HG03060 (cell line): ENCODE results near the gene CYB561D2.

Experiments
- ATAC-seq: cut with Tn5 transposase; IDR thresholded peaks from one replicate; pipeline ENCODE4 v1.9.1; 2021; ENCODE audit warnings: low read depth, moderate number of reproducible peaks; ENCODE audit not compliant: unreplicated experiment

CYB561D2 gene

DNA sequence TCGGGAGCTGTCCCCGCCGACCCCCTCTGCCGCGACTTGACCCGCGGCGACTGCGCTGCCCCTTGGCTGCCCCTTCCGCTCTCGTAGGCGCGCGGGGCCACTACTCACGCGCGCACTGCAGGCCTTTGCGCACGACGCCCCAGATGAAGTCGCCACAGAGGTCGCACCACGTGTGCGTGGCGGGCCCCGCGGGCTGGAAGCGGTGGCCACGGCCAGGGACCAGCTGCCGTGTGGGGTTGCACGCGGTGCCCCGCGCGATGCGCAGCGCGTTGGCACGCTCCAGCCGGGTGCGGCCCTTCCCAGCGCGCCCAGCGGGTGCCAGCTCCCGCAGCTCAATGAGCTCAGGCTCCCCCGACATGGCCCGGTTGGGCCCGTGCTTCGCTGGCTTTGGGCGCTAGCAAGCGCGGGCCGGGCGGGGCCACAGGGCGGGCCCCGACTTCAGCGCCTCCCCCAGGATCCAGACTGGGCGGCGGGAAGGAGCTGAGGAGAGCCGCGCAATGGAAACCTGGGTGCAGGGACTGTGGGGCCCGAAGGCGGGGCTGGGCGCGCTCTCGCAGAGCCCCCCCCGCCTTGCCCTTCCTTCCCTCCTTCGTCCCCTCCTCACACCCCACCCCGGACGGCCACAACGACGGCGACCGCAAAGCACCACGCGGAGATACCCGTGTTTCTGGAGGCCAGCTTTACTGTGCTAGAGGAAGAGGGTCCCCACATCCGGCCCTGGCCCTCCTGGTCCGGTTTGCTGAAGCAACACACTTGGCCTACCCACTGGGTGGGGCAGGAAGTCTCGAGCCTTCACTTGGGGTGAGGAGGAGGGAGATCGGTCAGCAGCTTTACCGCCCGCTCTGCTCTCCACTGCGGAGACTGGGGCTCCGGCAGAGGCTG, 10.0 kb upstream of the CYB561D2 start, which contains the start of gene RASSF1:
Gene RASSF1, minus strand, starts transcription at position 389 of the 882 bp plus-strand sequence. Its CDS starts 31 bp downstream, at position 358.
- no peak for ATAC-seq

GRCh38 chr3:50341537-50341936, 9.1 kb upstream of the CYB561D2 start:
- ATAC-seq, result no peak

DNA sequence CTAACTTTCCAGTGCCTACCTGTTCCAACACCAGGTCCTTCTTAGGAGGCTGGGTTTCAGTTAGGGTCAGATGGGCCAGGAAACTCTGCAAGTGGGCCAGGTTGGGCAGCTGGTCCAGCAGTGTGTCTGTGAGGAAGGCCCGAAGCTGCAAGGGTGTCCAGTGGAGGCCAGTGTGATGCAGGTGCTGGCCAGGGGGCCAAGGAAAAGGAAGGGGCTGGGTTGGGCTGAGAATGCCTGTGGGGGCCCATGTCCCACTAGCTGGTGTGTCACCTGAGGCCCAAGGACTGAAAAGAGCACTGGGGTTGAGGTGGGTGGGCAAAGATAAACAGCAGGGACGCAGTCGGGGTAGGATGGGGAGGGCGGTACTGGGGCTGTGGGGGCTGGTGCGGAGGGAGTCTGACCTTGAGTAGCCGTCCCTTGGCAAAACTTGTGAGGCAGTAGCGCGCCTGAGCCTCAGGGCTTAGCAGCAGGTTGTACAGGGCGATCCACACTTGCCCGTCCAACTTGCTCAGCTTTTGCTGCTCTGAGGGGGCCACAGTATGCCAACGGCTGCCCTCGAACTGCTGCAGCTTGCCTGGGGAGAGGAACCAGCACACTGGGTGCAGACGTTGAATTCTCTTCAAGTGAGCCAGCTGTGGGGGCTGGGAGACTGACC, 8.5 kb upstream of the CYB561D2 start:
- ATAC-seq, result no peak

GRCh38 chr3:50342813-50343633, 7.6 kb upstream of the CYB561D2 start:
- no peak for ATAC-seq

DNA sequence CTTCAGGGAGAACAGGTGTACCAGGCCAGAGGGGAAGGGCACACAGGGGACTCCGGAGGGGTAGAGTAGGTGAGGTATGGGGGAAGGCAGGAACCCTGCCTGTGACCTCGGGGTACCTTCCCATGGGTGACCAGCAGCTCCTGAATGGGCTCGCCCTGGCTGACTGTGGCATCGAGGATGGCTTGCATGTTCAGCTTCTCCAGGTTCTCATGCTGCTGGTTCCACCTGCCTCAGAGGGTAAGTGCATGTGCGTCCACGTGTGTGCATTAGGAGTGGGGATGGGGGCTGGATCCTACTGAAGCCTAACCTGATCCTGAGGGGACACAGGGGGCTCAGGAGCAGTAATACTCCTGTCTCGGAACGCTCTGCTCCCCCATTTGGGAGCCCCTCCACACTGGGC, 5.7 kb upstream of the CYB561D2 start:
- no peak for ATAC-seq

GRCh38 chr3:50345586-50346234, 5.0 kb upstream of the CYB561D2 start, which contains the start of gene ZMYND10:
TSS of gene ZMYND10 (minus strand) at chr3:50345732. CDS start at chr3:50345579, 153 bp downstream.
- ATAC-seq, result no peak

GRCh38 chr3:50347187-50347813, 3.4 kb upstream of the CYB561D2 start:
- no peak for ATAC-seq

DNA sequence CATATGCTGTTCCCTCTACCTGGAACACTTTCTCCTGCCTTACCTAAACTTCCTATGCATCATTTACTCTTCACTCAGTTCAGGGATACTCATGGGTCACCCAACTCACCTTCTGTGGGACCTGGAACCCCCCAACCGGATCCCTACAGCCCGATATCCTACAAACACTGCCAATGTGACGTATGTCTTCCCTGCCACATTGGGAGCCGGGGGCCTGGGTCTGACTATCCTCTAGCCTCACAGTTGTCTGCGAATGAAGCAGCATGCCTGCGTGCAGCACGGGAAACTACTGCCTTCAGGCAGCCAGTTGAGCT, 492 bp upstream of the CYB561D2 start:
- no peak for ATAC-seq

GRCh38 chr3:50351323-50351697, 648 bp downstream of the CYB561D2 start:
- ATAC-seq, result no peak

DNA sequence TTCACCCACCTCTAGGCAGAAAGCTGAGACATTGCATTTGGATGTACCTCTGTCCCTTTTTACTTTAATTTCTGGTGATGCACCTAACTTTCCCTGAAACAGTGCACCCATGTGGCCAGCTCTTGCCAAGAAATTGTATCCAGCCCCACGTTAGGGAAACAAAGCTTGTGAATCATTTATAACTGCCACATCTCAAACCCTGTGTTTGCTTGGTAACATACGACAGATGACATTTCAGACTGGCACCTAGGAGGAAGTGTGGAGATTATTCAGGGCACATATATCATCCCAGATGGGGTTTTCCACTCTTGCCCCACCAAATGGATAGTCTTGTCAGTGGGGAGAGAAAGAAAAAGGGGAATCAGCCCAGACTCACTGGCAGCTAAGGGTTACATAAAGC, 2.1 kb downstream of the CYB561D2 start:
- no peak for ATAC-seq

DNA sequence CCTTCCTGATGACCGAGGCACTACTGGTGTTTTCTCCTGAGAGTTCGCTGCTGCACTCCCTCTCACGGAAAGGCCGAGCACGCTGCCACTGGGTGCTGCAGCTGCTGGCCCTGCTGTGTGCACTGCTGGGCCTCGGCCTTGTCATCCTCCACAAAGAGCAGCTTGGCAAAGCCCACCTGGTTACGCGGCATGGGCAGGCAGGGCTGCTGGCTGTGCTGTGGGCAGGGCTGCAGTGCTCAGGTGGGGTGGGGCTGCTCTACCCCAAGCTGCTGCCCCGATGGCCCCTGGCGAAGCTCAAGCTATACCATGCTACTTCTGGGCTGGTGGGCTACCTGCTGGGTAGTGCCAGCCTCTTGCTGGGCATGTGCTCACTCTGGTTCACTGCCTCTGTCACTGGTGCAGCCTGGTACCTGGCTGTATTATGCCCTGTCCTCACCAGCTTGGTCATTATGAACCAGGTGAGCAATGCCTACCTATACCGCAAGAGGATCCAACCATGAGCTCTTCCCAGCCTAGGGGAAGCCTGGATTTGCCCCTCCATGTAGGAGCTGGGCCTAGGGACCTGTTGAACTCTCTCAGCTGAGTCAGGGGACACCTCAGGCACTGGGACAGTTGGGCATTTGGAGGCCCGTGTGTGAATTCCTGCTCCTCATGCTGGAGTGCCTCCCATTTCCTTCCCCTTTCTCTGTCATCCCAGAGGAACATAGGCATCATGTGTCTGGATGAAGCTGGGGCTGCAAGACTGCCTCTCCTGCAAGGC, 2.8 kb downstream of the CYB561D2 start:
- ATAC-seq, result no peak

DNA sequence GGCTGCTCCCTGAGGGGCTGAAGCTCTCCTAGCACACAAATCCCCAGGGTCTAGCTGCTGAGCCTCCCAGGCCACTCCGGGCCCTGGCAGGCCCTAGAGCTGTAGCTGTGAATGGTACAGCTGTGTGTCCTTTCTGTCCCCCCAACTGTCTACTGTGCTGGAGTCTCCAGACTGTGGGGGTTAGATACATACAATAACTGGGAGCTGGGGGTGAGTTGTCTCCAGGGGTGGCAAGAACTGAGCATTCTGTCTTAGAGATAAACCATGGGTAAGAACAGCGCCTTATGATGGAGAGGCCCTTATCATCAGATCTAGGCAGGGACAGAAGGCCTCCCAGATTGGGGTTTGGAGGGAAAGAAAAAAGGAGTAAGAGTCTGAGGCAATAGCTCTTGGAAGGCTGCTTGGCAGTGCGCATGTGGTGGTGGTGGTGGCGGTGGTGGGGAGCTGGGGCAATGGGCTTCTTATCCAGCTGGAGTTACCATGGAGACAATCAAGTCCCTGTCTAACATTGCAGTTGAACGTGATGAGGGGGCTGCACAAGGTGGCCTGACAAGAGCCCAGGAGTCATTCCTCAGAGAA, 3.6 kb downstream of the CYB561D2 start:
- no peak for ATAC-seq

GRCh38 chr3:50354850-50355249, 4.2 kb downstream of the CYB561D2 start:
- no peak for ATAC-seq

DNA sequence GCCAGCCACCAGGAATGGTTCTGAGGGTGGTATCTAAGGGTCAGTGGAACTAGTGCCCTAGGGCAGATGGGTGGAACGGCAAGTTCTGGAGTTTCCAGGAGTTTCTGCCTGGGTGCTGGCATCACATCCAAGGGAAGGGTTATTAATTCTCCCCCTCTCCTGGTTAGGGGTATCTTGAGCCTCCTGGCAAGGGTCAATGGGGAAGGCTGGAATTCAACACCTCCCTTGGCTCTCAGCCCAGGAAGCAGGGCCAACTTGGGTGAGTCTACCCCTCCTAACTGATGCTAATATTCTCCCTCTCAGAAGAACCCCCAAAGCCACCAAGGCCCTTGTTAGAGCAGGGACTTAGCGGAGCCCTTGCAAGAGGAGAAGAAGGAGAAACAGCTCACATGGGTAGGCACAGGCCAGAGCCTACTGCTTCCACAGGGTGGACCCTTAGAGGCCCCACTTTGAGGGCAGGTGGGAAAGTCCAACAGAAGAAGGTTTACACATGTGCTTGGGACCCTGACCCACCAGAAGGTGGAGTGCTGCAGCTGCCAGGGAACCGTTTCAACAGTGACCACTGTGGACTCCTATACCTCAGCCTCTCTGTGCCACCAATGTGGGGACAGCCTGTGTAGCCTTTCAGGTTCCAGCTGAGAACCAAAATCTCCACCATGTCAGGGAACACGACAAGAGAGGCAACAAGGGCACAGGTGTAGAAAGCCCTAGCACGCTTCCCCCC, 5.3 kb downstream of the CYB561D2 start:
- no peak for ATAC-seq

GRCh38 chr3:50356553-50356952, 5.9 kb downstream of the CYB561D2 start:
- ATAC-seq, result no peak

GRCh38 chr3:50357481-50357880, 6.8 kb downstream of the CYB561D2 start:
- ATAC-seq, result no peak

DNA sequence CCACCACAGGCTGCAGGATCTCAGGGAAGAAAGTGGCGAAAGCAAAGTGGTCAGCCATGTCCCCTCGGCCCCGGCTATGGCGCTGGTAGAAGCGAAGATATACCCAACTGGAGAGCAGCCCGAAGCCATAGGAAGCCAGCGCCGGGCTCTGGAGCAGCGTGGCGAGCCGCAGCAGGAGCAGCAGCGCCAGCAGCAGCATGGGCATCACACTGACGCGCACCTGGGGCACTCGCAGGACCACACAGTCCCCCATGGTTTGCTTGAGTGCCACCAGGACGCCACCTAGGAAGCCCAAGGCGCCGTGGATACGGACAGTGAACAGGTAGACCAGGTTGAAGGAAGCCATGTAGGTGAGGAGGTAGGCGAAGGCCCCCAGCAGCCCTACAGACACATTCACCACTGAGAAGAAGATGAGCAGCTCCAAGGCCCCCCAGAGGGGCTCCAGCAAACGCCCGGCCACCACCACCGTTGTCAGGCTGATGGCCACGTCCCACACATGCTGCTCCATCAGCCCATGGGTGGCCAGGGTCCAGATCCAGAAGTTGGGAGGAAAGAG, 7.8 kb downstream of the CYB561D2 start:
- no peak for ATAC-seq
